ENCODE data around the gene CGNL1.

CGNL1 gene

DNA sequence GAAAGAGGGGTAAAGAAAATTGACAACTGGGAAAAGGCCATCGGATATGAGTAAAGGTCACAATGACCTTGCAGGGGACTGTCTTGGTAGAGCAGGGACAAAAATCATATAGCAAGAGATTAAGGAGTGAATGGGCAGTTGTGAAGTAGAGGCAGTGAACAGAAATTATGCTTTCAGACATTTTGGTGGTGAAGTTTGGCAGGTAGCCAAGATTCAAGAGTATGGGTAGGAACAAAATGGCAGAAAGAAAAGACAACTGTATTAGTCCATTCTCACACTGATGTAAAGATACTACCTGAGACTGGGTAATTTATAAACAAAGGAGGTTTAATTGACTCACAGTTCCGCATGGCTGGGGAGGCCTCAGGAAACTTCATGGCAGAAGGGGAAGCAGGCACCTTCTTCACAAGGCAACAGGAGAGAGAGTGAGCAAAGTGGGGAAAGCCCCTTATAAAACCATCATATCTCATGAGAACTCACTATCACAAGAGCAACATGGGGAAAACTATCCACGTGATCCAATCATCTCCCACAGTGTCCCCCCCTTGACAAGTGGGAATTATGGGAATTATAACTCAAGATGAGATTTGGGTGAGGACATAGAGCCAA is 84.0 kb downstream of the CGNL1 start:
- no peak for DNase-seq

DNA sequence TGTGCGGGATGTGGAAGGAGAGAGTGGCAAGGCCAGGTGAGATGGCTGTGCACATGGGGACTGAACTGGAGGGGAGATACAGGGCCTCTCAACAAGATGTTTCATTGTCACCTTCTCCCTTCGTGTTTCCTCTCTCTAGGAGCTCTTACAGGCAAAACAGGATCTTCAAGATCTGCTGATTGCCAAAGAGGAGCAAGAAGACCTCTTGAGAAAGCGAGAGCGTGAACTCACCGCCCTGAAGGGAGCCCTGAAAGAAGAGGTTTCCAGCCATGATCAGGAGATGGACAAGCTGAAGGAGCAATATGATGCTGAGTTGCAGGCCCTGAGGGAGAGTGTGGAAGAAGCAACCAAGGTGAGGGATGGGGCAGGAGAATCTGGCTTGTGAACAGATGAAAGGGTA is 85.2 kb downstream of the CGNL1 start:
- DNase-seq, result no peak

DNA sequence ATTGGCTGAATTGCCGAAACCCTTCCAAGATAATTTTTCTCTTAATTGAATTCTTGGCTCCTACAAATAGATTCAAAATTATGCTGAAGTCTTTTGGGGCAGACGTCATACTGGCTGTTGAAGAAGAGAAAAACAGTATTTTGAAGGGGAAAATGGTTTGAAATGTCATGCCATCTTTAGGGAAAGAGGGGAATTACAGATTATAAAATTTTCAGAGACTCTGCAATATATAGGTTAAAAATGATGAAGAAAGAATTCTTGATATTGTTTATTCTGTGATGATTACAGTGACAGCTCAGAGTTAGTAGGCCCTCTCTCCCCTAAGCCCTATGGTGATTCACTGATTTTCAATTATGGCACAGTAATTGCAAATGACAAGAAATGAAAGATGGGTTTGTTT is 86.1 kb downstream of the CGNL1 start:
- DNase-seq, result no peak

DNA sequence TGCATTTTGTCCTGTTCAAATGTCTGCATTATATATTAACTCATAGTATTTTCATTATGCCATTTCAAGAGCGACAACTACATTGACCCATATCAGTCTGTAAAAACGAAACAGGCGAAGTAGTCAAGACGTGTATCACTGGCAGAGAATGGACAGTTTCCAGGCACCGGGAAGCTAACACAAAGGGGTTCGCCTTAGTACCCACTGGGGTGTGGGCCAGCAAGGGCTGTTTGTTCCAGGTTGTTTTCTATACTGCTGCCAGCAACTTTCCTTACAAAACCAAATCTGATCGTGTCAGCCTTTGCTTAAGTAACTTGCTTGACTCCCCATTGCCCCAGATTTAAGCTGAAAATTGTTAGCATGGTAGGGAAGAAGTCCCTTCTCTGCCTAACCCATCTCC is 87.1 kb downstream of the CGNL1 start:
- no peak for DNase-seq

DNA sequence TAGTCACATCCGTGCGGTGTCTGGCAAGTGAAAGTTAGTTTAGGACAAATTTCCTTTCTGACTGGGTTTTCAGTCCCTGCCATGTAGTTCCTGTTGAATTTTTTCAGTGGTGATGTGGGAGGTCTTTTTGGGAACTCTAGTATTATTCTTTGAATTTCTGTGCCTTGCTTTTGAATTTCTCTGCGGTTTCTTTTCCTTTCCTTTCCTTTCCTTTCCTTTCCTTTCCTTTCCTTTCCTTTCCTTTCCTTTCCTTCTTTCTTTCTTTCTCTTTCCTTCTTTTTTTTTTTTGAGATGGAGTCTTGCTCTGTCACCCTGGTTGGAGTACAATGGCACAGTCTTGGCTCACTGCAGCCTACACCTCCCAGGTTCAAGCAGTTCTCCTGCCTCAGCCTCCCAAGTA is 88.2 kb downstream of the CGNL1 start:
- no peak for DNase-seq

DNA sequence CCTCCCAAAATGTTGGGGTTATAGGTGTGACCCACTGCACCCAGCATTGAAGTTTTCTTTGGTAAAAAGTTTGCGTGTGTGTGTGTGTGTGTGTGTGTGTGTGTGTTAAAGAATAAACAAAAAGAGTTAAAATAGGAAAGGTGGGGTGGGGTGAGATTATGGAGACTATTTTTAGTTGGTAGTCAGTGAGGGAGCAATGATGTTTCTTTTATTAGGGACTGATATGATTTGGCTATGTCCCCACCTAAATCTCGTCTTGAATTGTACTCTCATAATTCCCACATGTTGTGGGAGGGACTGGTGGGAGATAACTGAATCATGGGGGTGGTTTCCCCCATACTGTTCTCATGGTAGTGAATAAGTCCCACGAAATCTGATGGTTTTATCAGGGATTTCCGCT is 92.2 kb downstream of the CGNL1 start:
- no peak for DNase-seq

DNA sequence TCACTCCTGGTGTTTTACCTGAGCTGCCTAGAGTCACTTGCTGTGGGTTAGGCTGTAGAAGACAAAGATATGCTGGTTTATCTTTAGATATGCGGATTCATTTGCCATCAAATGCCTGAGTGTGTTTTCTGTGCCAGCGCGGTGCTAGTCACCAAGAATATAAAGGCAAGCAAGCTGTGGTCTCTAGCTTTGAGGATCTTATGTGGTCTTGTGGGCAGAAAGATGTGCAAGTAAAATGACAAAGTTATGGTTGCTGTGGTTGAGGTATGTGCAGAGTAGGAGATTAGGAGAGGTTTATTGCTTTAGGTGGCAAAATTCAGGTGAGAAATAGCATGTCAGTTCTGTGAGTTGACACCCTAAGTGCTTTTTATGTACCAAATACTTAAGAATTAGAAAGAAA is 94.2 kb downstream of the CGNL1 start:
- DNase-seq, result no peak

DNA sequence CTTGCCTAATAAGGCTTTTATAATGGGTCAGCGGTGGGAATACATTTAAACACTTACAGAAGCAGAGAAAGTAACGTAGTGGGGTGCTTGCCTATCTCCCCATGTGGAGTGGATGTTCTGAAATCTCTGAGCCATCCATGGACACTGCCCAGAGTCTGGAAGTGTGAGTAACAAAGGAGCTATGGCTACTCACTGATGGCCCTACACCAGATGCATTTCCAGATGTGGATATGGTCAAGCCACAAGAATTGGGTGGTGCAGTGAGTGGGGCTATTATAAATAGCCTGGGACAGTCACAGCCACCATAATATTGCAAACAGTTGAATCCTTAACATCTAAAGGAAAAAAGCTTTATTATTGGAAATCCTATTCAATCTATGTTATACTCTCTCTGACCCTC is 96.6 kb downstream of the CGNL1 start:
- no peak for DNase-seq

DNA sequence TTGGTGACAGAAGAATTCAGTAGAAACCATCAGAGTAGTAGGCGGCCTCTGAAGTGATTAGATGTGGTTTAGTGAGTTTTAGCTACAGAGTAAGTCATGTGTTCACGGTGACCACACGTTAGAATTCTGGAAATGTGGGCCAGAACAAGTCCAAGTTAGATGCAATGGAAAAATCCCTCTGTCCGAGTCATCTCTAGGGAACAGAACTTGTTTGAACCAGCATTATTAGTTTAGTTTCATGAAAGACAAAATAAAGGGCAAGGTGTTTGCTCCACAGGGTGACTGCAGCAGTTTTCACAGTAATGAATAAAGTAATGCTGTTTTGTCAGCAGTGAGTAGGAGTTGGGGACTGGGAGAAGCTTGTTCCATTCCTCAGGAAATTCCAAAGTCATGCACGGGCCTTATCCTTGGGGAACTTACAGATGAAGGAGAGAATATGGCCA is 100.2 kb downstream of the CGNL1 start:
- no peak for DNase-seq

DNA sequence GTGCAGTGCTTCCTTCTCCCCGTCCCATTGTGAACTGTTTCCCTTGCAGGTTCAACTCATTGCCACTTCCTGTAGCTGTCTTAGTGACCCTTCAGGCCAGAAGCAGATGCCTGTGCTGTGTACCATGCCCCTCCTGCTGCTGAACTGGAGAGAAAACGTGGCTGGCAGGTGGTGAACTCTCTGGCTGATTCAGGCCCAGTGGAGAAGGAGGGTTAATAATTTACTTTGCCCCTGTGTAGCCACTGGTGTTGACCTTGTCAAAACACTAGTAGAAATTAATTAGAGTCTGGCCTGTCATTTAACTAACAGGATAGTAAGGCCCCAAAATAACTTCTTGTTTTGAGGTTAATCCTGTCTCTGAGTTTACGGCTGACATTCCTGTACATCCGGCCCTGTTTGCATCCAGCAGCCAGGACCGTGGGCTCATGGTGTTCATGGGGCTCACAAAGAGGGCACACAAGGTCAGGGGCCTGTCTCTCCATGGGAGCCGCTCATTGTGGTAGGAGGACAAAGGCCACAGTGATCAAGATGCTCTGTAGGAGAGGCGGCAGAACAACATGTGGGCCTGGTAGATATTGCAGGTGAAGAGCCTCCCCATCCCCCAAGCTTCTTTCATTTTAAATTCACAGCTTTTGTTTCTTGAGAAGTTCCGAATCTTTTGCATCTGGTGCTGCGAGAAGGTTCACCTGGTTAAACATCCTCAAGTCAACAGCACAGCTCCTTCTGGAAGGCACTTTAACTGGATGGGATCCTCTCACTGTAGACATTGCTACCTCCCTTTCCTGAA is 101.6 kb downstream of the CGNL1 start:
- DNase-seq, result no peak

DNA sequence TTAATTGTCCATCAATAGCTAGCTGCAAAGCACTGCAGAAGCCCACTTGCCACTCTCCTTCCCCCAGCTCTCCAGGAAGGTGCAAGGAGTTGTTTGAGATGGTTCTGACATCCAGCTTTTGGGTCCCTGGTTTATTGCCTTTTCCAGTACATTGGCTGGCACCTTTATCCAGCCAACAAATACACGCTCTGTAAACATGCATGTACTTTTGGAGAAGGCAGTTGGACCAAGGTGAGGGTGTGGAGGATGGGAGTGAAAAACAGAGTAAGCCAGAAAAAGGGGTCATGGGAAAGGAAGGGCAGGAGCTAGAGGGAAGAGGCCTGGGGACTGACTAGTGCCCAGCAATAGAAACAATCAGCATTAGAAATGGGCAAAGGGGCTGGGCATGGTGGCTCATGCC is 102.7 kb downstream of the CGNL1 start:
- DNase-seq, result no peak

DNA sequence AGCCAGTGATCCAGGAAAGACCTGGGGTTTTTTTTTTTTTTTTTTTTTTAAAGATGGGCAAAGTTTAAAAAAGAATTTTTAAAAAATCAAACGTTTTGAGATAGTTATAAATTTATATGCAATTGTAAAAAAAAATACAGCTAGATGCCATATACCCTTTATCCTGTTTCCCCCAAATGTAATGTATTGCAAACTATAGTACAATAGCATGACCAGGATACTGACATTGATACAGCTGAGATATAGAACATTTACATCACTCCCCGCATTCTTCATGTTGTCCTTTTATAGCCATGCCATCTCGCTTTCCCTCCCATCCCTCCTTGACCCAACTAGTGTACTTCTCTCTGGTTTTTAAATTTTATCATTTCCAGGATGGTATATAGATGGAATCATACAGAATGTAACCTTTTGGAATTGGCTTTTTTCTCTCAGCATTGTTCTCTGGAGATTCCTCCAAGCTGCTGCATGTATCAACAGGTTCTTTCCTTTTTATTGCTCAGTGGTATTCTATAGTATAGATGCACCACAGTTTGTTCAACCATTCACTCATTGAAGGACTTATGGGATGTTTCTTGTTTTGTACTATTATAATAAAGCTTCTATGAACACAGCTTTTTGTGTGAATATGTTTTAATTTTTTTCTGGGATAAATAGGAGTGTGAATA is 104.9 kb downstream of the CGNL1 start:
- no peak for DNase-seq

DNA sequence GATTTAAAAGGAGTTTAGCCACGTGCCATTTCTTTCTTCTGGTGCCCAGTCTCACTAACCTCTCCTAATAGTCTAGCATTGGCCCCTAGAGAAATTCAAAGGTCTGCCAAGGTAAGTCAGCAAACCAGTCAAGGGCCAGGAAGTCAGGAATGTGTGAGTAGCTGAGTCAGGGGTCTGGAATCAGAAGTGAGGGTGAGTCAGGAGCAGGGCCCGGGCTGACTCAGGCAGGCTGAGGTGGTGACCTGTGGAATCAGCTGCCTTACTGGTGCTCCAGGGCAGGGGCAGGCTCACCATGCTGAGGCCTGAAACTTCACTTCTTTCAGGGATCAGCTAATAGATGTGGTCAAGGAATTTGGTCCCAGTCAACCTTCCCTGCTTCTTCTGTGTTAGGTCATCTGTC is 109.6 kb downstream of the CGNL1 start:
- no peak for DNase-seq

DNA sequence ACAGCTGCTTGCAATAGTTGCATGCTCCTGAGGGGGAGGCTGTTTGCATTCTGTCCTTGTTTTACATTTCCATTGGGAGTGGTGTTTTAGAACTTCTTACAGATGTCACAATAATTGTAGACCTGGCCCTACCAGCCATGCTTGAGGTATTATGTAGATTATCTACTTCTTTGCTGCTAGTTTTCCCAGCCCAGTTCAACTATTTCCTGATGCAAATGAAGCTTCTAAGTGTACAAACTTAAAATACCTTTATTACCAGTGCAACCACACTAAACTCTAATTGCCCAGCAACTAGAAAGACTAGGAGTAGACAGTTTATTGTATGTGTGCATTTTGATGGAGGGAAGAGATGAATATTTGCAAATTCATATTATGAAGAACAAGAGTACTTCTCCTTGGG is 110.5 kb downstream of the CGNL1 start:
- no peak for DNase-seq

DNA sequence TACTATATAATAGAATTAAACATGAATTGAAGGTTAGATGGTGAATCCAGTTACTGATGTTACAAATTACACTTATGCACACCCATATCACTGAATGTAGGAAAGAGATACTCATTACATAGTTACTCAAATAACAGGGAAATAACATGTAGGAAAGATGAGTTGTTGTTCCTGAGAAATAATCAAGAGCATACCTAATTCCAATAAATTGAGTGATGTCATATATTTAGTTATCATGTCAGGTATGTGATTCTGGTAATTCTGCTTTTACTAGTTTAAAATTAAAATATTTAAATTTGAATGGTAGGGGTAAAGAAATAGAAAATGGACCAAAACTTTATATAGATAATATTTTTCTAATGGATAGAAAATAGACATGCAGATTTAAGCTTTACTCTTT is 112.8 kb downstream of the CGNL1 start:
- no peak for DNase-seq

DNA sequence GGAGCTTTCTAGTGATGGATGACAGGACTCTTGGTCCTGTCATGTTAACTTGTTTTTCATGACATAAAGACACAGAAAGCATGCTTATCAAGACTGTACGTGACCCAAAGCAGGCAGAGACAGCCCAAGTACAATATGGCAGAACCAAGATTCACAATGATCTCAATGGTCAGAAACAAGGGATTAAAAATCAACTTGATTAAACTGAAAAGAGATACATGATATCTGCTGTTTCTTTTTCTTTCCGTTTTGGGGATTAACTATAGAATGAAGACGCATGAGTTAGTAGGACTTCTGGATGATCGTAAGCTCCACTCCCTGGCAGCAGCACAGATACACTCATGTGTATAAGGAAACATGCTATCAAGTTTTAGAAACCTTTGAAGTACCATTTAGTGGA is 117.0 kb downstream of the CGNL1 start:
- DNase-seq, result no peak

DNA sequence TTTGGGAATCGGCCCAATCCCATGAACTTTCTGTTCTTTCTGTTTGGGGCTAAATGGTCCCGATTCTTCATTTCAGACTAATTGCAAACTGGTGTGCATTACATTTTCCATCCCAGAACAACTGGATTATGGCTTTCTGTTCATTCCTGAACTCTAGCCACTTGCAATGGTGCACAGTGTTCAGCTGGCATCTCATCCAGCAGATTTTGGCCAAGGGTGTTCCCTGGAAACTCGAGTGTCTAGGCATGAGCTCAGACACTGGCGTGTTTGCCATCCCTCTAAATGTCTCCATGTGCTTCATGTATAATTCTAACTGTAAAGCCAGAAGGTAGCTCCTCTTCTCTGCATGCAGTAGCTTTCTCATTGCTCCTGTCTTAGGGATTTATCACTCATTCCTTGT is 118.3 kb downstream of the CGNL1 start:
- DNase-seq, result no peak

DNA sequence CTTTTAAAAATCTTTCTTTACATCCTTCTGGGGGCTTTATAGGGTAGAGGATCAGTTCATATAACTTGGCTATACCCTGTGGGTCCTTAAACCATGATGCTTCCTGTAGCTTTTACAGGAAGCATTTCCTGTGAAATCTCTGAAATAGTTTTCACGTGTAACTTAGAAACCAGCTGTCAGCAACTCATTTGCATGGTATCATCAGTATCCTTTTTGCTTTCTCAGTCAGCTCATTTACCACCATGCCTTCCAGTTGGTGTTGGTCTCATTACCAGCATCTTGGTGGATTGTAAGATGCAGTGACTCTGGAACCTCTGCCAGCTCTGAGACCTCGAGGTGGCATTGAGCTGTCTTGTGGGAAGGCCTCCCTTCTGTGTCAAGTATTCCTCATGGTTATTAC is 118.7 kb downstream of the CGNL1 start:
- no peak for DNase-seq

DNA sequence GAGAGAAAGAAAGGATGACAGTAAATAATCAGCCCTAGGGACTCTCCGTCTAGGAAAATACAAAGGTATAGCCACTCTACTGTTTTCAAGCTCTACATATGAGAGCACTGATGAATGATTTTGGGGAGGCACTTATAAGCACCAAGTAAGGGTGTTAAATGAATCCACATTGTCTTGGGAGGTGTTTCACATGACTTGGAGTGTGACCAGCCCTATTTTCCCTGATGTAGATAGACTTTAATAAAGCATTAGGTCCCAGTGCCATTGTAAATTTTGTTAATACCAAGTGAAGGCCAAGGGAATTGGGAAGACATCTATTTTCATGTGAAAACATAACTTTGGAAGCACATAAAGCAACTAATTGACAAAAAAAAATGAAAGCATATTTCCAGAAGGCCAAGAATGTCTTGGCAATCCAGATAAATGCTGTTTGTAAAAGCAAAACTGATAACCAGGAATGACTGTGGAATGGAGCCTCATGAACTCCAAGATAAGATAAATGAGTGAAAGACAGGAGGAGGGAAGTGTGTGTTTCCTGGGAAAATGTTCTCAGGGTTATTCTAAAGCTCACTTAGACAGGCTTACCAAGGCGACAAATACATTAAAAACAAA is 119.4 kb downstream of the CGNL1 start:
- no peak for DNase-seq

DNA sequence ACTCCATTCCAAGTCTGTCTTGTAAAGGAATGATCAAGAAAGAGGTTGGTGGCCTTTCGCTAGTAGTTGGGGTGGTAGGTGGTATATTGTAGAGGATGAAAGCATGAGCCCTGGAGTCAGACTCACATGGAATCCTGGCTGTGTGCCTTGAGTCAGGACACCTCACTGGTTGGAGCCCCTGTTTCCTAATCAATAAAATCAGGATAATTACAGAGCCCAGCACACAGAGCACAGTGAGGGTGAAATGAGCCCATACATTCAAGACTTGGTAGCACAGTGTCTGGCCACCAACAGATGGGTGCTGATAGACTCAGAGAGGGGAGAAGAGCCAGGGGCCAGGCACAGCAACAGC is 120.3 kb downstream of the CGNL1 start:
- DNase-seq, result no peak

DNA sequence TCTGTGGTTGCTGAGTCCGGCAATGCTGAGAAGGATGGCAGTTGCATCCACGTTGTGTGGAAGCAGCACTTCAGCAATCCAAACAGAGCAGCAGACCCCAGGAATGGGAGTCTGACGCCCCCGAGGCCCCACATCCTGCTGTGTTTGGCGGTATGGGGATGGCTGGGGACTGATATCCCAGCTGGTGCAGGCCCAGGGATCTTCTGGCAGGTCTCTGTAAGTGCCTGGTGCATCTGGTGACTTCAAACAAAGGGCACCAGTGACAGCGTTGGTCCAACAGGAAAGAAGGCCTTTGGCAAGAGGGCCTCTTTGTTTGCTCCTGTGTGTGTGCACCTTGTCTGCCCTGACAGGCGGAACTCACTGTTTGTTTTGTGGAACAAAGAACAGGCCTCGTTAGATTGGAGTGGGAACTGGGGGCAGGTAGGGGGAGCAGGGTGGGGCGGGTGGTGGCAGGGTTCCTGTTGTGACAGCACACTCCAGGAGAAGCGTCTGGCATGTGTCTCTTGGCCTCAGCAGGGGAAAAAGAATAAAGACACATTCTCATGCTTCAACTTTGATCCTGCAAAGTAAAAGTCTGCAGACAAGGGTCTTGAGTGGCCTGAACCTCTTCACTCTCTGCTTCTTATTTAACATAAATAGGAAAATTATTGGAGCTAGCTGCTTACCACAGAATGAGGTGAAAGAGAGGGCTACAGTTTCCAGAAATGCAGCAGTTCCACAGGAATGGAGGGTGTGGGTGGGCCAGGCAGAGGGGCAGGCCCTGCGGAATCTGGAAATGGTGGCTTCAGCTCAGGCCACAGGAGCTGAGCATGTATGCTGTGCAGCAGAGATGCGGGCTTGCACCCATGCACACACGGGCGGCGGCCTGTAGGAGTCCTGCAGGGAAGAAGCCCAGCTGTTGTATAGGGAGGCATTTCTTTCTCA is 120.9 kb downstream of the CGNL1 start:
- no peak for DNase-seq

DNA sequence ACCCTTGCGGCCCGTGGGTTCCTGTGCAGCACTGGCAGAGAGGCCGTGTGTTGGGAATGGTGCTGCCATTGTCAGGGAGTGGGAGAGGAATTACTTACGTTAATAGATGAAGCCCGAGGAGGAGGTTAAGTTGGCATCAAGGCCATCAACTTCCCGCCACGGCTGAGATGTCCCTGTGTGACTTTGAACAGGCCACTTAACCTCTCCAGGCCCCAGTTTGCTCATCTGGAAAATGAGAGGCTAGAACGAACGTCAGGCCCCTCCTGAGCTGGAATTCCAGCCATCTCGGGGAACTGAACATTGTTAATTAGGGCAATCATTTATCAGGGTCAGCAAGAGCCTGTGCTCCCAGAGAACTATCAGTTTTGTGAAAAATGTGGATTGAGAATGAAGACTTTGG is 124.0 kb downstream of the CGNL1 start:
- no peak for DNase-seq
